Fibroblast of lung (primary cell): ENCODE results near the gene SCRG1. TPM values are rescaled to one million over a fixed set of nuclear protein-coding genes. Genes with fewer than 3 reads are reported as not detected.

Experiments
- DNase-seq, 2 donors: peaks; one replicate each; pipeline versions ENCODE4 v3.0.0 to v3.0.0-alpha.2; 2010; ENCODE audit warnings: low read depth in 2 of 2
- H2AFZ ChIP-seq: 2 replicates; pipeline ENCODE4 v1.5.1; 2012; ENCODE audit warnings: low read length, control low read depth, inconsistent platforms
- H3K27ac ChIP-seq: 2 replicates; pipeline ENCODE4 v1.5.1; 2011; ENCODE audit warnings: low read length, control low read depth; ENCODE audit not compliant: insufficient read depth
- H3K27me3 ChIP-seq: 2 replicates; pipeline ENCODE4 v1.5.1; 2011; ENCODE audit warnings: mild to moderate bottlenecking, low read length; ENCODE audit not compliant: control insufficient read depth, insufficient read depth
- H3K36me3 ChIP-seq: 2 replicates; pipeline ENCODE4 v1.5.1; 2011; ENCODE audit warnings: low read length; ENCODE audit not compliant: control insufficient read depth, insufficient read depth
- H3K4me1 ChIP-seq: 2 replicates; pipeline ENCODE4 v1.5.1; 2011; ENCODE audit warnings: low read length; ENCODE audit not compliant: control insufficient read depth, insufficient read depth; ENCODE audit errors: extremely low read depth
- H3K4me2 ChIP-seq: 2 replicates; pipeline ENCODE4 v1.5.1; 2011; ENCODE audit warnings: low read length, control low read depth; ENCODE audit not compliant: insufficient read depth; ENCODE audit errors: extremely low read depth
- H3K4me3 ChIP-seq, 4 experiments: fragments of 200-600 bp in 1 of 4; sonication (generic) in 1 of 4; replicated peaks in 1 of 4; 2 replicates each; pipeline ENCODE4 v1.5.1; 2011 to 2016; ENCODE audit warnings: low read length in 4 of 4, low read depth in 3 of 4, mild to moderate bottlenecking in 3 of 4, control low read depth in 2 of 4, inconsistent platforms in 1 of 4, mixed read lengths in 1 of 4; ENCODE audit not compliant: insufficient read depth in 1 of 4; ENCODE audit errors: control extremely low read depth in 1 of 4
- H3K79me2 ChIP-seq: 2 replicates; pipeline ENCODE4 v1.5.1; 2012; ENCODE audit warnings: mild to moderate bottlenecking, low read length, inconsistent platforms; ENCODE audit not compliant: control insufficient read depth, insufficient read depth
- H3K9ac ChIP-seq: 2 replicates; pipeline ENCODE4 v1.5.1; 2011; ENCODE audit warnings: mild to moderate bottlenecking, low read length, control low read depth; ENCODE audit not compliant: insufficient read depth
- H3K9me3 ChIP-seq: 2 replicates; pipeline ENCODE4 v1.5.1; 2012; ENCODE audit warnings: low read depth, low read length; ENCODE audit not compliant: control insufficient read depth, insufficient read depth
- H4K20me1 ChIP-seq: 2 replicates; pipeline ENCODE4 v1.5.1; 2011; ENCODE audit warnings: low read length; ENCODE audit not compliant: control insufficient read depth, insufficient read depth; ENCODE audit errors: extremely low read depth
- CTCF ChIP-seq, 2 donors: IDR thresholded peaks in 1 of 2; conservative IDR thresholded peaks in 1 of 2; 1 replicate in 1 of 2; 2 replicates in 1 of 2; pipeline ENCODE4 v1.5.1; 2011 to 2012; ENCODE audit warnings: low read length in 2 of 2, control low read depth in 1 of 2, inconsistent platforms in 1 of 2, low read depth in 1 of 2, mild to moderate bottlenecking in 1 of 2
- EZH2 ChIP-seq: IDR thresholded peaks from 2 replicates; pipeline ENCODE4 v1.5.1; 2012; ENCODE audit warnings: low read length, control low read depth, mild to moderate bottlenecking; ENCODE audit errors: missing control alignments
- polyA plus RNA-seq, 2 donors: library from polyadenylated mRNA; depleted of rRNA in 1 of 2; stranded (reverse) in 1 of 2; unstranded in 1 of 2; fragments of >200 nt; gene quantifications; 2 replicates each; pipeline ENCODE4 v1.2.1, GENCODE V29; 2011 to 2012; ENCODE audit warnings: missing spikeins in 1 of 2
- total RNA-seq: library from RNA; depleted of rRNA; stranded (reverse); fragments of >200 nt; gene quantifications from 2 replicates; pipeline ENCODE4 v1.2.1, GENCODE V29; 2014

The SCRG1 gene
- total and polyA plus RNA-seq, 2 donors (not counting 1 experiment from before 2014, with no cell fraction given): 0.17 to 0.39 TPM

GRCh38 chr4:173367946-173368345 lies 31.0 kb downstream of the SCRG1 start:
- no peak overlapping the region for H3K9ac ChIP-seq
- H3K27me3 ChIP-seq: no peaks in the 10 kb centered on the region
- no peak overlapping the region for H3K4me2 ChIP-seq
- H3K27ac ChIP-seq: no peak overlapping the region
- peak; percentile 20 to 36 for DNase-seq
- no peaks in the 10 kb centered on the region for H3K36me3 ChIP-seq
- TF ChIP-seq EZH2 (no peak), CTCF (conservative IDR thresholded peaks at IDR 0.05 in 1 of 2, IDR thresholded peaks at IDR 0.05 in 1 of 2; ENCODE audit: low read depth in 1 of 2, low read length in 2 of 2) (no peak)
- H2AFZ ChIP-seq: no peak overlapping the region
- H3K4me1 ChIP-seq: peaks cover 2% of the 10 kb centered on the region
- H3K9me3 ChIP-seq: no peaks in the 10 kb centered on the region
- no peaks in the 10 kb centered on the region for H4K20me1 ChIP-seq
- peaks cover 19% of the 10 kb centered on the region for H3K79me2 ChIP-seq
- H3K4me3 ChIP-seq: peak overlapping the region in 2 of 4 experiments; percentile 42 to 93

GRCh38 chr4:173367285-173367684 lies 31.6 kb downstream of the SCRG1 start:
- H2AFZ ChIP-seq: peak overlapping the region; percentile 40
- no peaks in the 10 kb centered on the region for H3K36me3 ChIP-seq
- H4K20me1 ChIP-seq: no peaks in the 10 kb centered on the region
- H3K27me3 ChIP-seq: no peaks in the 10 kb centered on the region
- TF ChIP-seq CTCF (conservative IDR thresholded peaks at IDR 0.05 in 1 of 2, IDR thresholded peaks at IDR 0.05 in 1 of 2; ENCODE audit: low read depth in 1 of 2, low read length in 2 of 2) (no peak), EZH2 (no peak)
- DNase-seq: peak; percentile 9 to 17
- peak overlapping the region in 2 of 4 experiments; percentile 3 to 93 for H3K4me3 ChIP-seq
- H3K9me3 ChIP-seq: no peaks in the 10 kb centered on the region
- no peak overlapping the region for H3K27ac ChIP-seq
- peaks cover 2% of the 10 kb centered on the region for H3K4me1 ChIP-seq
- H3K4me2 ChIP-seq: peak overlapping the region; percentile 7
- H3K9ac ChIP-seq: no peak overlapping the region
- peaks cover 12% of the 10 kb centered on the region for H3K79me2 ChIP-seq

GRCh38 chr4:173365359-173365996 lies 33.4 kb downstream of the SCRG1 start:
- H3K36me3 ChIP-seq: no peaks in the 10 kb centered on the region
- no peak for DNase-seq
- H4K20me1 ChIP-seq: no peaks in the 10 kb centered on the region
- no peak overlapping the region for H3K4me3 ChIP-seq
- no peaks in the 10 kb centered on the region for H3K27me3 ChIP-seq
- no peaks in the 10 kb centered on the region for H3K79me2 ChIP-seq
- no peak overlapping the region for H3K9ac ChIP-seq
- H2AFZ ChIP-seq: no peak overlapping the region
- no peaks in the 10 kb centered on the region for H3K9me3 ChIP-seq
- H3K27ac ChIP-seq: no peak overlapping the region
- H3K4me1 ChIP-seq: peaks cover 2% of the 10 kb centered on the region
- no peak for TF ChIP-seq EZH2
- TF ChIP-seq CTCF (conservative IDR thresholded peaks at IDR 0.05 in 1 of 2, IDR thresholded peaks at IDR 0.05 in 1 of 2; ENCODE audit: low read depth in 1 of 2, low read length in 2 of 2): no peak
- H3K4me2 ChIP-seq: no peak overlapping the region
